Gastroesophageal sphincter (tissue), 3 donors: Measurements from ENCODE around the gene KANK3.
"Not testable (repeated sequence)": the region's sequence is repeated elsewhere in the genome, so short reads cannot be mapped to it uniquely, and the experiment has no call there.

Experiments used
- EP300 ChIP-seq: sonication (generic); formaldehyde crosslinking; IDR thresholded peaks from one replicate; pipeline ENCODE4 v1.6.1; 2017; ENCODE audit warnings: antibody characterized with exemption, mild to moderate bottlenecking
- POLR2A ChIP-seq, 2 donors: fragments of 450-650 bp; IDR thresholded peaks; one replicate each; pipeline ENCODE4 v1.6.1; 2017; ENCODE audit warnings: antibody characterized with exemption in 2 of 2, mild to moderate bottlenecking in 2 of 2, moderate library complexity in 1 of 2
- POLR2AphosphoS5 ChIP-seq: sonication (generic); formaldehyde crosslinking; IDR thresholded peaks from one replicate; pipeline ENCODE4 v1.6.1; 2017; ENCODE audit warnings: antibody characterized with exemption
- TF ChIP-seq, protein P1 (sequence below), 4 experiments: fragments of 200-600 bp in 2 of 4; fragments of 450-650 bp in 2 of 4; sonication (generic) in 1 of 4; IDR thresholded peaks; one replicate each; pipeline ENCODE4 v1.5.1; 2017 to 2019; ENCODE audit warnings: antibody characterized with exemption in 4 of 4, mild to moderate bottlenecking in 2 of 4, moderate library complexity in 2 of 4

DNA sequence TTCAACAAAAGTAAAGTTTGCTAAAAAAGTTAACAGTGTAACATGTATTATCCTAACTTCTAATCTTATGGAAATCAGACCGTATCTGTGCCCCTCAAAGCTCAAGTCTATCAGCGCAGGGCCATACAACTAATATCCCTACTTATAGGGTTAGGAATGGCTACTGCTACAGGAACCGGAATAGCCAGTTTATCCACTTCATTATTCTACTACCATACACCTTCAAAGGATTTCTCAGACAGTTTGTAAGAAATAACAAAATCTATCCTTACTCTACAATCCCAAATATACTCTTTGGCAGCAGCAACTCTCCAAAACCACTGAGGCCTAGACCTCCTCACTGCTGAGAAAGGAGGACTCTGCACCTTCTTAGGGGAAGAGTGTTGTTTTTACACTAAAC lies 42.5 kb upstream of the KANK3 start:
- TF ChIP-seq, protein P1, sequence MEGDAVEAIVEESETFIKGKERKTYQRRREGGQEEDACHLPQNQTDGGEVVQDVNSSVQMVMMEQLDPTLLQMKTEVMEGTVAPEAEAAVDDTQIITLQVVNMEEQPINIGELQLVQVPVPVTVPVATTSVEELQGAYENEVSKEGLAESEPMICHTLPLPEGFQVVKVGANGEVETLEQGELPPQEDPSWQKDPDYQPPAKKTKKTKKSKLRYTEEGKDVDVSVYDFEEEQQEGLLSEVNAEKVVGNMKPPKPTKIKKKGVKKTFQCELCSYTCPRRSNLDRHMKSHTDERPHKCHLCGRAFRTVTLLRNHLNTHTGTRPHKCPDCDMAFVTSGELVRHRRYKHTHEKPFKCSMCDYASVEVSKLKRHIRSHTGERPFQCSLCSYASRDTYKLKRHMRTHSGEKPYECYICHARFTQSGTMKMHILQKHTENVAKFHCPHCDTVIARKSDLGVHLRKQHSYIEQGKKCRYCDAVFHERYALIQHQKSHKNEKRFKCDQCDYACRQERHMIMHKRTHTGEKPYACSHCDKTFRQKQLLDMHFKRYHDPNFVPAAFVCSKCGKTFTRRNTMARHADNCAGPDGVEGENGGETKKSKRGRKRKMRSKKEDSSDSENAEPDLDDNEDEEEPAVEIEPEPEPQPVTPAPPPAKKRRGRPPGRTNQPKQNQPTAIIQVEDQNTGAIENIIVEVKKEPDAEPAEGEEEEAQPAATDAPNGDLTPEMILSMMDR (IDR thresholded peaks at IDR 0.05), result not testable (repeated sequence)
- not testable (repeated sequence) for TF ChIP-seq EP300; POLR2A (IDR thresholded peaks at IDR 0.05); POLR2AphosphoS5
